HG03460 (cell line): Measurements from ENCODE around the gene HOXD12.

Experiments
- ATAC-seq: cut with Tn5 transposase; IDR thresholded peaks from one replicate; pipeline ENCODE4 v1.9.1; 2021; ENCODE audit not compliant: unreplicated experiment

The HOXD12 gene

DNA sequence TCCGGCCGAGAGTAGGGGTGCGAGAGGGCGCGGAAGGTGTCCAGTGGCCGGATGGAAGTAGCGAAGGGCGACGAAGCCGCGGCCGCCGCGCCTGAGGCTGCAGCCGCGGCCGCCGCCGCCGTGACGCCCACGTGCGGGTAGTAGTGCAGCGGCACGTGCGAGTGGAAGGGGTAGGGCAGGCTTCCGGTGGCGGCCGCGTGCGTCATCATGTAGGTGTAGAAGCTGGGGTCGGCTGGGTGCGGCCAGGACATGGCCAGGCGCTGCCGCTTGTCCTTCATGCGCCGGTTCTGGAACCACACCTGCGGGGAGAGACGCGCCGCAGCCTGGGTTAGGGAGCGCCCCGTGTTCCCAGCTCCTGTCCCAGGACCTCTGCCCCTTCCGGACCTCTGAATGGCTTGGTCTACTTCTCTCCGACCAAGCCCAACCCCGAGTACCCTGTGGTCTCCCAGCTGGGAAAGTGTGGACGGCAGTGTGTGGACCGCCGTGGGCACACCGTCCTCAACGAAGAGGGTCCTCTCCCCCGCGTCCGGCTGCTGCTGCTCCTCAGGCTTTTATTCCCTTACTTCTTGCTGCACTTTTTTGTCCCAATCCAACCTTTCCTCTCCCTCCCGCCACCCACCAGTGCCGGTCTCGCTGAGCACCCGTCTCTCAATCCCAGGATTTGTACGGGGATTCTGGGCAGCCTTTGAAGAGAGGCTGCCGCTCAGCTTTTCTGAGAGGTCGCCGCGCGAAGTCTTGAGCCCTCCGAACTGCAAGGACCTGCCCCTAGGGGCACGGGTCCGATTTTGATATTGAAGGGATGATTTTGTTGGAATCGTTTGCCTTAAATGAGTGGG is 18.8 kb upstream of the HOXD12 start:
- no peak for ATAC-seq

DNA sequence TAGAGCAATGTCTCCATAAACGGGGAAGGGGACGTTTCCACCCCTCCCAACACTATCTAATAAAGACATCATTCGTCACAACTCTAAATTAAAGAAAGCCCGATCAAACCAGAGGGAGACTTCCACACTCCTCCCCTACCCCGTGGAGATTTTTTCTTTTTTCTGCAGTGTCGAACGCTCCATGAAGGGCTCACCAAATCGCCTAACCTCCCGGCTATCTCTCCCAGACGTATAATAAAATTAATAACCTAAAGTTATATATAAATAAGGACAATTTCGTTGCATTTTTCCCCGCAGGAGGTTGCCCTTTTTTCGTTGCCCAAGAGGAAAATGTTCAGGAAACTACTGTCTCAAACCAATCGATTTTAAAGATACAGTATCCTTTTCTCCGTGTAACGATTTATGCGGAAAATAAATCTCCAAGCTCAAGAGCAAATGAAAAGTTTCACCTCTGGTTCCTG is 18.2 kb upstream of the HOXD12 start:
- no peak for ATAC-seq

DNA sequence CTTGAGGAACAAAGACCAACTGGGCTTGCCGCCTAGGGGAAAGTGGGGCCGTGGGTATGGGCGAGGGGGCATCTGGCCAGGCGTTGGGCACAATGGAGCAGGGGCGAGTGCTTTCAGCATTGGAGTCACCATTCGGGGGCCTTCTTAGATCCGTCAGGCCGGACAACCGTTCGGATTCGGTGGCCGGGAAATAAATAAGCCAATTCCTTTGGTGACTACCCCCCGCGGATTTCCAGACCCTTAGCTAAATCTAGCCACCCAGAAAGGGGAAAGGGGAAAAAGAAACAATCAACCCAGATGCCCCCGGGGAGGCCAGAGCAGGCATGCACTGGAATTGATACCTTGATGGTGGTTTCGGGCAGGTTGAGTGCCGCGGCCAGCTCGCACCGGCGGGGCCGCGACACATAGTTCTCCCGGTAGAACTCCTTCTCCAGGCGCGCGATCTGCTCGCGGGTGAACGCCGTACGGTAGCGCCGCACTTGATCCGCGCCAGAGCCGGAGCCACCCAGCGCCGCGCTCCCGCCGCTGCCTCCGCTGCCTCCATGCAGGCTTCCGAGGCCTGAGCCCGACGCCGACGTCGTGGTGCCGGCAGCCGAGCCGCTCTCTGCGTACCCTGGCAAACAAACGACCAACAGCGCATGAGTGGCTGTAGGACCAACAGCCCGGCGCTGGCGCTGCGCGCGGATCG is 17.6 kb upstream of the HOXD12 start:
- ATAC-seq: no peak

DNA sequence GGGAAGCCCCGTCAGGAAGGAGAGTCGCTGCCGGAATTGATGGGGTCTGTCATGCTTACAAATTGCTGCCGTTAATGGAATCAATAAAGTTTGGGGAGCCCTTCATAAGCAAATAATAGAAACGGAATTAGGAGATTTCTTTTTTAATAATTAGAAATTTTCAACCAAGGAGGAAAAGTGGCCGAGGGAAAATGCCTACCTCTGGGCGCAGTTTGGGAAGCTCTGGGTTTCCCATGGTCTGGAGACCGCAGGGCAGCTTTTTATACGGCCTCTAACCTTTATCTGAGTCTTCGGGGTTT is 17.1 kb upstream of the HOXD12 start:
- ATAC-seq: no peak

DNA sequence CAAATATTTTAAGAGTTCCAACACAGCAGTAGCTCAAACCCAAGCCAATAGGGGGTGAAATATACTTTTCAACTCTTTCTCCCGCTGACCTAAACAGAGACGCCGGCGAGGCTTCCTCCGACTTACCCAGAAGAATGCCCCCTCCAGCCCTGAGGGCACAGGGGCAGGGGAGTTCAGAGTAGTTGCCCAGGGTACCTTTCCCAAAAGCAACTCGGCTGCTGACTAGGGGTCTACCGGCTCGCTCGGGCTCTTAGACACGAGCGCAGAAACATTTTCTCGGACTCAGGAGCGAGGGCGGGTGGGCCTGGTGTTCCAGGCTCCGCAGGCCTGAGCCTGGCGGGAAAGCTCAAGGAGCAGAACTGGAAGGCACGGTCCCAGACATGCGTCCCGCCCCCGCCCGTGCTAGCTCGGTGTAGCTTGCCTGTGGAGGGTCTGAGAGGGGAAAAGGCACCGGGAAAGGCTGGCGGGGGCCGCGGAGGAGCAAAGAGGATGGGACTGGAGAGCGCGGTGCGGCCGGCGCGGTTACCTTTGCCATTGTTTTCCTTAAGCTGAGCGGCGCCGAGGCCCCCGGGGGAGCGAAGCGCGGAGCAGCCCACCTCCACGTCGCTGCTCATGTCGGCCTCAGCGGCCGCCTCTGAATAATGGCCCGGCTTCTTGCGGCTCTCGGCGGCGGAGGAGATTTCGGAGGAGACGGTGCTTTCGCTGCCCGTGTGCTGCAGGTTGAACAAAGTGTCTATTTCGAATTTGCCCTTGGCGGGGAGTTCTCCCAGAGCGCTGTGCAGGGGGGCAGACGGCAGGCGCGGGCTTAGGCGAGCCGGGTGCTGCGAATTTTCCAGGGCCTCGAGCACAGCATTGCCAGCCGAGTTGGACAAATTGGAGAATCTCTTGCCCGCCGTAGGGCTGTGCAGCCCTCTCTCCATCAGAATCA is 16.5 kb upstream of the HOXD12 start:
- ATAC-seq: no peak

DNA sequence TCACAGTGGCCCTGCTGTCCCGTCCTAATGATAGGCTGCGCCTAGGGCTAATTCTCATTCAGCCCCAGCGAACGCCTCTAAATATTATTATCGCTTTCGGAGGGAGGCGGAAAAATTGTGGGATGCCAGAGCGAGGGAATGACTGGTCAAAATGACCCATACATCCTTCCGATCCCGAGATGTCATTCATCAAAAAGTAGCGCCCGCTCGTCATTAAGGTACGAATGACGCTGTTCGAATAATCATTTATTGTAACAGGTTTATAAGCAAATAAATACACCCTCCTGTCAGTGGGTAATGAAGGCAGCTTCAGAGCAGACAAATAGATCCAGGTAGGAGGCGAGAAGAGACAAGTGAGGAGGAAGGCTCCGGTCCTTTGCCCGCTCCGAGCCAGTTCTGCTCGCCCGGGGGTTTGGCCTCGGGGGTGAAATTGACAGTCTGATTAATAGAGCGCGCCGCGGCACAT is 15.8 kb upstream of the HOXD12 start, which contains the start of gene EVX2:
EVX2 (minus strand) TSS at position 167 of the 466 bp plus-strand sequence. CDS start 186 bp downstream, outside the sequence.
- no peak for ATAC-seq

DNA sequence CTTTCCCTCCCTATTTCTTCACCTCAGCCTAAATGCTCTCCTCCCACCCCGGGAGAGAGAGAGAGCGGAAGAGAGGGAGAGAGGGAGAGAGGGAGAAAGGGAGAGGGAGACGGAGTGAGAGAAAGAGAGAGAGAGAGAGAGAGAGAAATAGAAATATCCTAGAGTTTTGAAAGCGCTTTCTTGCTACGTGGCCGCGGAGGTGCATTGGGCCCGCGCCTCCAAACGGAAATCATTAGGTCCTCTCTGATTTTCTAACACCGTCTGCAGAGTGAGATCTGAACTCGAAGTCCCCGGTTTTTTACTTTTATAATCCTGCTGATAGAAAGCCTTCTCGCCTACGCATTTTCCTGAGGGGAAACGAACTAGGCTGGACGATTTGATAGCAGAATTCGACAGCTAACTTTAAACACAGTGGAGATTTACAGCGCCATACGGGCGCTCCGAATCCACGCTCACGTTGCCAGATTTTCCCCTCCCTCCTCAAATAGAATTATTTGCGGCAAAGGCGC is 14.9 kb upstream of the HOXD12 start:
- no peak for ATAC-seq

DNA sequence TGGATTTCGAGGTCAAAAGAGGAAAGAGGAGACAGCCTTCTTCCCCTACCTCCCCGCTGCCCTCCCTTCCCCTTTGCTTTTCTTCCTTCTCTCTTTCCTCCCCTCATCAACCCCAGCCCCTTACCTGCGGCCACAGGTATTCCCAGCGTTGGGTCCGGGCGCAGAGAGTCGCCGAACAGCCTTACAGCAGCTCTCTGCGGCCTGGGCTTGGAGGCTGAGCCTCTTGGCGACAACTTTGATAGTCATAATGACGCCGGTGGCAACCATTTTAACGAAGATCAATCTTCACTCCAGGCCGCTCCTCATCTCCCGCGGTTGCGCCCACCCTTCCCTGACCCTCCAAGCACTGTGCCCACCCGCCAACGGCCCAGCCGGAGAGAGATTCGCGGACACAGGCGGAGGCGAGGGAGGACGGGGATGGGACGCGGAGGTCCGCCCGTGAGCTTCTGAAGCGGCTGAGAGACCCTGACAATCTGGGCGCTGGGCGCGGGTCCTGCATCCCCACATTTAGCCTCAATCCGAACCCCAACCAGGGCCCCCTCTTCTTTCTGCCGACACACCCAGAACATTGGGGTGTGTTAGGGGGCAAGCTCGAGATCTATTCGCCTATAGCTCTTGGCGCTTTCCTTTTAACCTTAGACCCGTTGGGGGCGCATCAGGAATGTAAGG is 14.3 kb upstream of the HOXD12 start:
- ATAC-seq: no peak

DNA sequence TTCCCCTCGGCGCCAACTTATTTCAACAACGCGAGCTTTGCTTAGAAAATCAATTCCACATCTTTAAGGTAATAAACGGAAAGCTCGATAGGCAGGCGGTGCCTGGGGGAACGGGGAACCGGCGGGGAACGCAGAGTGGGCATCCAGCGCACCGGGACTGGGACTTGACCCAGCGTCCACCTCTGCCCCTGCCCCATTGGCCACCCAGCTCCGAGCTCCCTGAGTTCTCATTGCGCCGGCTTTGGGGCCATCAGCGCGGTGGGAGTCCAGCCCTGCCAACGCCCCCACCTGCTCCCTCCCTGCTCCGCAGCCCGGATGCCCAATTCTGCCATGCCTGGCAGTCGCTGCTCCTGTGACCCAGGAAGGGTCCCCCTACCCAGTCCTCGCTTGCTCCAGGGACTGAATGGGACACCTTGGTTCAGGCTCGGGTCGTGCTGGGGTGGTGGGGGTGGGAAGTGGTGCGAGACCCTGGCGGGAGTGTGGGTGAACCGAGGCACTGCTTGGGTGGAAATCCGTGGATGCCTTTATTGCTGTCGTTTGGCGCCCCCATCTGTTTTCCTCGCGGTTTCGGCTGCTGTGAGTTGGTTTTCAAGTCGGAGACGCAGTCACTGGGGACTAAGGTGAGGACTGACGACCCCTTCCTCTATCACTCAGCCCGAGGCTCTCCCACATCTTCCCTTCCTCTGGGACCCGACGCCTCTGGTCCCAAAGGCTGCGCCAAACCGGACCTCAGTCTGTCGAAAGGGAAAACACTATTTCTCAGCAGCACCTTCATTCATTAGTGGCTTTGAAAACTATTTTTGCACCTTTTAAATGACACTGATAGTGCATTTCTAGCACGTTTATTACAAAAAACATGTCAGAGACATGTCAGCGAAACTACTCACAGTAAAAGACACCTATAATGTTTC is 13.5 kb upstream of the HOXD12 start:
- ATAC-seq: no peak

DNA sequence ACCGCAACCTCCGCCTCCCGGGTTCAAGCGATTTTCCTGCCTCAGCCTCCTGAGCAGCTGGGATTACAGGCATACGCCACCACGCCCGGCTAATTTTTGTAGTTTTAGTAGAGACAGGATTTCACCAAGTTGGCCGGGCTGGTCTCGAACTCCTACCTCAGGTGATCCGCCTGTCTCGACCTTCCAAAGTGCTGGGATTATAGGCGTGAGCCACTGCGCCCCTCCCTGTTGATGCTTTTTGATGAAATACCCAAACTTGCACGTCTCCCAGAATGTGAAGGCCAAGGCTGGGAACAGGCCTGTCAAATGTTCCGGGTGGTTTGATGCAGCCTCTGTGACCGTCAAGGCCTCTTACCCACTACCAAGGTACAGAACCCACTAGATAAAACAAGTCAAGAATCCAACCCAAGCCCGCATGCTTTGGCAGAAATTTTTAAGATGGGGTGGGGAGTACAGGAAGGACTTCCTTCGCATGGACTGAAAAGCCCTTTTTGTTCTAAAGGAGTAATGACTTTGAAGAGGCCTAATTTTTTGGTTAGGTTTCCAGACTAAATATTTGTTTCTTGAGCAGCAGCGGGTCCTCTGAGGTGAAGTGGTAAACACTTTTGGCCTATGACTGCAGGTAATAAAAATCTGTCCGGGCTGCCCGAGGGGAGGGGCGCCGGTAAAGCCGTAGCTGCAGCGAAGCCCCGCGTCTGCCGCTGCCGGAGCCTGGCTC is 12.1 kb upstream of the HOXD12 start:
- no peak for ATAC-seq

DNA sequence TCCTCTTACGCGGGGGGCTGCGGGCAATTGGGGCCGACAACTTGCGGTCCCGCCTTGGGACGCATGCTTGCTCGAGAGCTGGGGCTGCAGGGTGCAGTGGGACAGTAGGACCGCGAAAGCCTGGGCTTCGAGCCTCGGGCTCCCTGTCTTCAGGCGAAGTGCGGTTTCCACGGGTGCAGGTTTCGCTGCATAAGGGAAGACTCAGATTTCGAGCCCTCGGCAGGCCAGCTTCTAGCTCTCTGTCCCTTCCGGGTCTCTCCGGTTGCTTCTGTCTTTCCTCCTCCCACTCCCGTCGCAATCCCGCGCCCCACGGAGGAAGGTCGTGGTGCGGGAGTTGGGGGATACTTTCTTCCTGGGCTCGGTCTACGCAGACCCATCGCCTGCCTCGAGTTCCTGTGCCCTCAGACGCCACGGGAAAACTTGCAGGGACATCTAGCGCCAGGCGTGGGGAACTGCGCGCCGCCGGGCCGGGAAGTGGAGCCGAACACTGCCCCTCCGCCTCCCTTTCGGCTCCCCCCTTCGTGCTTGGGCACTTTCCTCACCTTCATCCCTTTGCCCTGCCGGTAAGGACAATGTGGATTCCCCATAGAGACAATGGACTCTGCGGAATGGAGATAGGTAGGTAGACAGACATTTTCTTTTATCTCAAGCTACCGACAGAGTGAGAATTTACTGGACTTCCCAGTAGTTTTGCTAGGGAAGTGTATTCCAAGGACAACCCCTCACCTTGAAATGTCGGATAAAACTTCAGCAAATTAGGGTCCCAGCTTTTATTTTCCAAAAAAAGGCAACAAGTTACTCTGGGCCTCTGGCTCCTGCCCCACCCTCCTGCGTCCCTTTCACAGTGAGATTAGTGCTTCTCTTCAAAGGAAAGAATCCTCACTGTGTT is 11.3 kb upstream of the HOXD12 start:
- no peak for ATAC-seq

DNA sequence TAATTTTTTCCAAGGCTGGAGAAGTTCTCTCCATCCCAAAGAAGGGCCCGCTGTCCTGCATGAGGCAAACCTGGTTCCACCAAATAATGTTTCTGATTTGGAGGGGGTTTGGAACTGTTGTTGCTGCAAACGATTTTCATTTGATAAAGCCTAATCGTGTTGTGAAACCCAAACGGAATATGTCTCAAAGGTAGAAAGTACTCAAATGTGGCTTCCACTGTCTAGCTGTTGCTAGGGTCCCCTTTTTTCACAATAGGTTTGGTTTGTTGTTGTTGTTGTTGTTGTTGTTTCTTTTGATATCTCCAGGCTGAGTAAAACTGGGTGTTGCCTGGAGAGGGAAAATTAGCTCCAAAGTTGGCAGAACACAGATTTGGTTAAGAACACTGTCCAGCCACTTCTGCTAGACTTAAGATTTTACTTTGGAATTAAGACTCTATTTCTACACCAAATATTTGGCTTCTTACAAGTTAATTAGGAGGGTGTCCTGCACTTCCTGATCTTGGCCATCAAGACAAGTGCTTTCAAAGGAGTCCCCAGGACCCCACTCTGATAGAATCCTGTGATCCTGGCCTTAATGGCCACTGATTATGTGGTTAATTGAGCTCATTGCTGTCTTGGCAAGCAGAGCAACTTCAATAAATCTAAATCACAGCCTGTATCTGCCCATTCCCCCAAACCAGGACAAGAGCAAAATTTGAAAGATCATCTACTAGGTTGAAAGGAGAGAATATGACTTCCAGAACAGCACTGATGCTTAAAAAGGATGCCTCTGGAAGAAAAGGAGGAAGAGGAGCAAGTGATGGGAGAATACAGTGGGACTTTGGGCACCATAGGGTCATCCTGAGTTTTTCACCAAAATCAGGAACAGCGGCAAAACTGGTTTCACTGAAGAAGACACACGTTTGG is 10.4 kb upstream of the HOXD12 start:
- ATAC-seq: no peak

DNA sequence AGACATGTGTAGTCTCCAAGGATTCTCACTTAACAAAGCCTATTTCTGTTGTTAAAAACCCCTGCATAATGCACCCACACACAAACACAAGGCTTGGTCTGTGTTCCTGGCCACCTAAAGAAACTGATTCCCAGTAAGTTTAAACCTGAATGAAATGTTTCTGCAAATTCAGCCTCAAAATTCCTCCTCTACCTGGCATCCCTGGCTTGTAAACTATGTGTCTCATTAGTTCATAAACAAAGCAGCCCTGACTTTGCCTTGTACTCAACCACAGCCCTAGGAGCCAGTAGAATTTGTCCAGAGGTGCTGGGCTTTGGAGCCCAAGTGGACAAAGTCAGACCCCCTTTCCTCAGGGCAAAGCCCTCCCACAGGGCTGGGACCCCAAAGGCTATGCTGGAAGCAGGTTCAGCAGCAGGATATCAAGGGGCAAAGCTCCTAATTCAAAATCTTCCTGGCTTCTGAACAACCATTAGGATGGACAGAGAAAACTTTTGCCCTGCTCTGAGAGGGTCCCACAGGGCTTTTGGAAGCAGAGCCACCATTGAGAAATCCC is 9.7 kb upstream of the HOXD12 start:
- ATAC-seq: no peak

DNA sequence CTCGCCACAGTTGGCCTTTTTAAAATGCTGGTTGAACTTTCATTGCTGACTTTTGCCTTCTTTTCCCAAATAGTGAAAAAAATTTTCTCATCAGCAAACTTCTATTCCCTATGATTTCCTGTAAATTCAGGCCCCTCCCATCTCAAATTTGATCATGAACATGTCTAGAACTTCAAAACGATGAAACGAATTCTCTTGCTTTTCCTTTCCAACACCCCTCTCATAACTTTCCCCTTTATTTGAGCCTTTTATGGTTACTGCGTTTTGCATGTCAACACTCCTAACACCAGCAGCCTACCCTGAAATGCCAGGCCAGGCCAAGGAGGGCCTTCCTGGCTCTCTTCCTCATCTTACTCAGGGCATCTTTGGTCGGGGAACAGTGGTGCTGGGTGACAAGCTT is 8.7 kb upstream of the HOXD12 start:
- no peak for ATAC-seq

DNA sequence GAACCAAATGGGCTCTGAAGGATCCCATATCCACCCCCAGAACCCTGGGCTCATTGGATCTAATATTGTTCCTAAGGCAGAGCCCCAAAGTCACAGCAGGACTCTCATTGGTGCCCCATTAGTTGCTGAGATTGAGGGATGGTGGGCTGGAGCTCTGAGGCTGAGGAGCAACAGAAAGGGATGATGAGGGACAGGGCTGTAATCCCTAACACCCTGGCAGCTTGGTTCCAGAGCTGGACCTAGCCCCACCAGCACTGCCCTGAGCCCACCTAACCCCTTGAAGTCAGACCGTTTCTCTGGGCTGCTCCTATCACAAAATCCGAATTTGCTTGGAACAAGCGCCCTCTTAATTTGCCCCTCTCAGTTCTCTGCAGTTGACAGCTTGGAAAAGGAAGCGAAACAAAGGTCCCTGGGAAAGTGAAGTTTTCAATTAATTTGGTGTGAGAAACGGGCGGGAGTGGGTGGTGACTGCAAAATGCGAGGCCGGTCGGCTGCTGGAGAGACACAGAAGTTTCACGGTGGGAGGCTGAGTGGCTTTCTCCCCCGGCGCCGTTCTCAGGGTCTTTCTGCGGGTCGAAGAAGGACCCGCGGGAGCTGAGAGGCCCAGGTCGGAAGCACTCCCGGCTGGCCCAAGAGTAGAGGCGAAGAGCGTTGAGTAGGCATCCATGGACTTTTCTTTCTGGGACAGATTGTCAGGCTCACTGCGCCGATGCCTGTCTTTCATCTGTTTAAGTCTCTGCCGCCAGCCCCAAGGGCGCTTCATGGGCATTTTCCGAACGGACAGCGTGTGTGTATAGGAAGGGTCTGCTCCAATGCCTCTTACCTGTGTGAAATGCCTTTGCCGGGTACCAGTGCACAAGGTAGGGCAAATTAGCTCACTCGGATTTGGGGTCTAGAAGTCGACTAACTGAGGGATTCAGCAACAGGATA is 8.0 kb upstream of the HOXD12 start:
- ATAC-seq: no peak
